Measurements from ENCODE around the gene CLDN3.

Gene CLDN3

GRCh38 chr7:73770860-73771670 is 995 bp upstream of the CLDN3 start:
- no peak for DNase-seq

GRCh38 chr7:73769481-73770001 is 529 bp downstream of the CLDN3 start:
- no peak for DNase-seq

DNA sequence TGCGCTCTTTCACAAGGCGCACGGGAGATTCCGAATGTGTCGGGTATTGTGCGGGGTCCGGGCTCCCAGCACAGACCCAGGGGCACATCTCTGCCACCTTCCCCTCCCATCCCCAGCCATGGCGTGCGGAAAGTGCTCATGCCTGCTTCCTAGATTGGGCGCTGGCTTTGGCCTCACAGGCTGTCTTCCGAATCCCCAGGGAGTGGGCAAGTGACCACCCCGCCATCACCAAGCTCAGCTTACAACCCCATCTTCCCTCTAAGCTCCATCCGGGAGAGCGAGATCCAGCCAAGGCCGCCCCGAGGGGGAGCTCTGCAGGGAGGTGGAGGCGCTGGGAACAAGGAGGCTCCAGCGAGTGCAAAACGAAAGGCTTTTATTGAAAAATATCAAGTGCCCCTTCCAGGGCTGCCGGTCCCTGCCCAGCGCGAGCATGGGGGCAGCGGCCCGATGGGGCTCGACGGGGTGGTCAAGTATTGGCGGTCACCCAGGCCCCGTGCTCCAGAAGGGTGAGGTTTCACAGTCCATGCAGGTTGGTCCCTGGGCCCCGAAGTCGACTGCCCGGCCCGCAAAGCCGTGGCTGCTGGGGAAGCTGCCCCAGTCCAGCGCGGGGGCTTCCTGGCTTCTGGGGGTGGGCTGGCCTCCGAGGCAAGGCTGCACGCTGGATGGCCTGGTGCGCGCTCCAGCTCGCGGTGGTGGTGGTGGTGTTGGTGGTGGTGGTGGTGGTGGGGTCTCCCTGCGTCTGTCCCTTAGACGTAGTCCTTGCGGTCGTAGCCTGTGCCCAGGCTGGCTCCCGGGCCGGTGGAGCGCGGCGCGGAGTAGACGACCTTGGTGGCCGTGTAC is 1.2 kb downstream of the CLDN3 start:
- no peak for DNase-seq

DNA sequence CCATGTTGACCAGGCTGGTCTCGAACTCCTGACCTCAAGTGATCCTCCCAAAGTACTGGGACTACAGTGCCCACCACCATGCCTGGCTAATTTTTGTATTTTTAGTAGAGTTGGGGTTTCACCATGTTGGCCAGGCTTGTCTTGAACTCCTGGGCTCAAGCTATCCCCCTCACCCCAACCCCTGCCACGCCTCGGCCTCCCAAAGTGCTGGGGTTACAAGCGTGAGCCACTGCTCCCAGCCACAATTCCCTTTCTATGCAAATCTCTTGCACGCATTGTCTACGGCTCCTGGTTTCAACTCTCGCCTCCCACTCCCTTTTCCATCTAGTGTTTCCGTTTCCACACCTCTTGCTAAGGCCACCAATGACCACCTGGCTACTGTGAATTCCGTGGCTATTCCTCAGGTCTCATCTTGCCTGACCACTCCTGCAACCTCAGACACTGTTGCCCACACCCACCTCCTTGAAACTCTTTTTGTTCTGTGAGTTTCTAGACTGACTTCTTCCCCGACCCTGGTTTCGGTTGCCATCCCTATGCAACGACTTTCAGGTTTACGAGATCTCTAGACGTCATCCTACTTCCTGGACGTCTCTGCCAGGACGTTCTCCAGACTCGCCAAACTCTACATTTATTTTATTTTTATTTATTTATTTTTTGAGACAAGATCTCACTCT is 3.4 kb downstream of the CLDN3 start:
- no peak for DNase-seq

DNA sequence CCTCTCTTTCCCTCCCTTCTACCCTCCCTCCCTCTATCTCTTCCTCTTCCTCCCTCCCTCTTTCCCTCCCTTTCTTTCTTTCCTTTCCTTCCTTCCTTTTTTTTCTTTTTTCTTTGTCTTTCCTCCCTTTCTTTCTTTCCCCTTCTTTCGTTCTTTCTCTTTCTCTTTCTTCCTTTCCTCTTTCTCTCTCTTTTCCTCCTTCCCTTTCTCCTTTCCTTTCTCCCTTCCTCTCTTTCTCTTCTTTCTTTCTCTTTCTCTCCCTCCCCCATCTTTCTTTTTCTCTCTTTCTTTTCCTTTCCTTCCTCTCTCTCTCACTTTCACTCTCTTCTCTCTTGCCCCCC is 7.4 kb downstream of the CLDN3 start:
- DNase-seq = no peak

DNA sequence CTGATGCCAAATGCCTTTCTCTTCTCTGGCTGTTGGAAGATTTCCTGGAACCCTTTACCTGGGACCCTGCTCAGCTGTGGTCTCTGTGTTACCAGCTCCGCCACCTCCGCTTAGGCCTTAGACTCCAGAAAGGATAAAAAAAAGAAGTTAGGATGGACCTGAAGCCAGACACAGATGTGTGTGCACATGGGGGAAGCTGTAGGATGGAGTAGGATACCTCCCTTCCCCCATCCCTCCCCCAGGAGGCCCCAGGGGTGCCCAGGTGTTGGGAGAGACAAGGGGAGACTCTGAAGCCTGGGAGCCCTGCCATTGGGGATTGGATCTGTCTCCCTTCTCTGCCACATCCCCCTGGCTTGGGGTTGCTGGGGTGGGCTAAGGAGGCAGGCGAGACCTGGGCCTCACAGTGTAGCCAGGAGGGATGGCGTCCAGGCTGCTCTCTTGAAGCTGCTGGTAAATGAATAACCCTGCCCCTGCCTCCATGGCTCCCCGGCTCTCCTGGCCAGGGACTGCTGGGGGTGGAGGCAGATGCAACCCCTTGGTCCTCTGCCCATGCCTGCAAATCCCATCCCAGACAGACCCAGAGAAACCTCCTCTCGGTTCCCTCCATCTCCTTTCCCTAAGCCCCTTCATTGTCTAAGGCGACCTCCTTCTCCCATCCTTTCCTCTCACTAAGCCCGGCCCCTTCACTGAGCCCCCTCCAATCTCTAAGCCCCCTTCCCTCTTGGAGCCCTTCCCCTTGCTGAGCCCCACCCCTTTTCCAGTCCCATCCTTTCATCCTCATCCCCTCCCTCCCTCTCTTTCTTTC is 8.0 kb downstream of the CLDN3 start:
- no peak for DNase-seq

DNA sequence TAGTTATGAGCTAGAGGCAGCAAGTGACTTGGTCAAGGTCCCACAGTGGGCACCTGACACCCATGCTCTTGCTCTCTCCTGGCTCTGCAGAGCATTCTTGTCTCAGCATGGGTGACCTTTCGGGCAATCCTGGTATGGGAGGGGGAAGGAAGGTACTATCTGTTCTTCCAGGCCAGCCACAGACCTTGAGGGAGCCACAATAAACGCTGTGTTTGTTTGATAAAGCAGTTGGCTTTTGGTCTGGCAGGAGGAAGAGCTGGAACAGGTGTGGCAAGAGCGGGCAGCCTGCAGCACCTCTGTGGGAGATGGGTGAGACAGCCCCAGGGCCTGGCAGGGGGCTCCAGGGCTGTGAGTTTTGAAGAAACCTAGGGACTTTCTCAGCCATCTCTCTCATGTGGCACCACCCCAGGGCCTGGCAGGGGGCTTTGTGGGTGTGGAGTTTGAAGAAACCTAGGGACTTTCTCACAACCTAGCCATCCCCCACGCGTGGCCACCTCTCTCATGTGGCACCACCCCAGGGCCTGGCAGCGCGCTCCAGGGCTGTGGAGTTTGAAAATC is 11.4 kb downstream of the CLDN3 start:
- no peak for DNase-seq

DNA sequence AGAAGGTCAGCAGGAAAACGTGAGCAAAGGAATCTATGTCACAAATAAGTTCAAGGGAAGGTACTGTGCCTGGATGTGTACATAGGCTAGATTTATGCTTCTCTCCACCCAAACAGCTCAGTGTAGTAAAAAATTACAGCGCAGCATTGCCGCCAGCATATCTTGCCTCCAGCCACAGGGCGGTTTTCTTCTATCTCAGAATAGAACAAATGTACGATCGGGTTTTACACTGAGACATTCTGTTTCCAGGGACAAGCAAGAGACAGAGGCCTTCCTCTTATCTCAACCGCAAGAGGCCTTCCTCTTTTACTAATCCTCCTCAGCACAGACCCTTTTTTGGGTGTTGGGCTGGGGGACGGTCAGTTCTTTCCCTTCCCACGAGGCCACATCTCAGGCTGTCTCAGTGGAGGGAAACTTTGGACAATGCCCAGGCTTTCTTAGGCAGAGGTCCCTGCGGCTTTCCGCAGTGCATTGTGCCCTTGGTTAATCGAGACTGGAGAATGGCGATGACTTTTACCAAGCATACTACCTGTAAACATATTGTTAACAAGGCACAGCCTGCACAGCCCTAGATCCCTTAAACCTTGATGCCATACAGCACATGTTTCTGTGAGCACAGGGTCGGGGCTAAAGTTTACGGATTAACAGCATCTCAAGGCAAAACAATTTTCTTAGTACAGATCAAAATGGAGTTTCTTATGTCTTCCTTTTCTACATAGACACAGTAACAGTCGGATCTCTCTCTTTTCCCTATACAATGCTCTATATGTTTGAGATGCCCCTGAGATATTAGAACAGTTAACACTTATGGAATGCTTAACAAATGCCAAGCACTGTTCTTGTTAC is 19.9 kb downstream of the CLDN3 start:
- DNase-seq = no peak

DNA sequence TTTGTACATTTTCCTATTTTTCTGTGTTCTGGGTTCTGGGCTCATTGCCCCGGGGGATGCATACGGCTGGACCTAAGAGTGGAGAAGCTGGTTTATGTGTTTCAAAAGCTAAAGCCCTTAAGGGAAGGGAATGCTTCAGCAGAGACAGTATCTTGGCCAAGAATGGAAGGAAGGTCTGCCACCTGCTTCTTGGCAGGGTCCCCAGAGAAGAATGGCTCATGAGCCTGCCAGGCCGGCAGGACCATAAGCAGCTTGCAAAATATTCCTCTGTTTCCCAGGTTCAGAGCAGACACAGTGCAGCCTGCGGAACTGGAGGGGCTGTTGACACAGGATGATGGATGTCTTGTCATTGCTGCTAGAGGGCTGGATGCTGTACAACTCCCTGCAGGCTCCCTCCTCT is 23.7 kb downstream of the CLDN3 start:
- DNase-seq = no peak

- DNase-seq = no peak
Observed at GRCh38 chr7:73742753-73743641, 27.1 kb downstream of the CLDN3 start.

- no peak for DNase-seq
Observed at GRCh38 chr7:73742338-73742752, 27.7 kb downstream of the CLDN3 start.

GRCh38 chr7:73741600-73741999 is 28.5 kb downstream of the CLDN3 start:
- no peak for DNase-seq

DNA sequence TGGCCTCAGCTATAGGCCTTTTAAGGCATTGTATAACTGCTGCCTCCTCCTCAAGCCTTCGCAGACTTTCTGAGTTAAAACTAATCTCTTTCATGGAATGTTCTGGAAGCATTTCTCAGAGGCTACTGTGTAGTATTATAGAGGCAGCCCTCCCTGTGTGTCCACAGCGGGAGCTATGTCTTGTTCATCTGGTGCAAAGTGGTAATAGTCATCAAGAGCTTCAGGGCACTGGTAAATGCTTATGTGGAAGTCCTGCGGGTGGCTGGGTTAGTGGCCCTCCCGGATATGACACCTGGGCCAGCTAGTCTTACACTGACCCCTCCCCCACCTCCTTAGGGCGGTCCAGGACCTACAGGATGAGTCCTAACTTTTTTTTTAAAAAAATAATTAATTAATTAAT is 29.3 kb downstream of the CLDN3 start:
- DNase-seq = no peak

GRCh38 chr7:73740212-73740611 is 29.9 kb downstream of the CLDN3 start:
- no peak for DNase-seq

- no peak for DNase-seq
Observed at GRCh38 chr7:73739387-73739767, 30.7 kb downstream of the CLDN3 start.

GRCh38 chr7:73738612-73739386 is 31.3 kb downstream of the CLDN3 start, which contains the start of gene ABHD11:
TSS of gene ABHD11 (minus strand) at chr7:73738802. CDS start at chr7:73738770, 32 bp downstream.
- DNase-seq = peak; percentile 91

DNA sequence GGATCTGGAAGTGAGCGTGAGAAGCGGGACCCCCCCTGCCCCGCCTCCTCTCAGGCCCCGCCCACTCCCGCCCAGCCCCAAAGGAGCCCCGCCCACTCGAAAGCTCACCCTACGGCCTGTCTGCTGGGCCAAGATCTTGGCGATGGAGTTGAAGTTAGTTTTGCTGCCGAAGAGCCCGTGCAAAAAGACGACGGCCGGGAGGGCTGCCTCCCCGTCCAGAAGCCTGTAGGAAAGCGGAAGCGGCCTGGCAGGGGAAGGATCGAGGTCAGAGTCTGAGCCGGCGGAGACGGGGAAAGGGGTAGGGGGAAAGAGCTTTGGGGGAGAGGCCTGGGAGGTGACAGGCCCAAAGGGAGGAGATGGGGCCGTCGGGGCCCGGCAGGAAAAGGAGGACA is 31.9 kb downstream of the CLDN3 start:
- peak; percentile 33 for DNase-seq

DNA sequence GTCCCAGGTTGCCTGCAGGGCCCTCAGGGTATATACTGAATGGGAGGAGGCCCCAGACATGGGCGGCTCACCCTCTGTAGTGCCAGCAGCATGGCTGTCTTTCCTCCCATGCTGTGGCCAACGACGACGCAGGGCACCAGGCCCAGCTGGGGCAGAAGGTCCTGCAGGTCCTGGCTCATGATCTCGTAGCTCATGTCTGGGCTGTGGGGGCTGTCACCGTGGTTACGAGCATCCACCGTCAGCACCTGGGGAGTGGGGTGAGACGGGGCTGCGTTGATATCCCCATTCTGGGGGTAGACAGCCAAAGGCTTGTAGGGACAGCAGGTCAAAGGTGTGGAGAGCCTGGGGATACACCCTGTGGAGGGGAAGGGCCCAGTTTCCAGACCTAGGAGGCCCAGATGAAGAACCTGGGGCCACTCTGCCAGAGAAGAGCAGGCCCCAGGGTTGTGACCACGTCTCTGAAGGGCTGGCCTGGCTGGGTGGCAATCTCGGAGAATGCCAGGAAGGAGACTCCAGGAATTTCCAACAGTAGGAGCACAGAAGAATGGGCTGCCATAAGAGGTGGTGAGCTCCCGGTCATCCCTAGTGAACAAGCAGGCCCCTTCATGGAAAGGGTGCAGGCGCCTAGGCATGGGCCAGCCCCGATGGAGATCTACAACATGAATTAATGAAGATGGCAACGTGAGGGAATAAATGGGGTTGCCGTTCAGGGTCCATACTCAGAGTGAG is 32.4 kb downstream of the CLDN3 start:
- DNase-seq = no peak

- DNase-seq = no peak
Observed at GRCh38 chr7:73736885-73737284, 33.2 kb downstream of the CLDN3 start.
